ENCODE results near the gene ACTR5. TPM values are rescaled to one million over a fixed set of nuclear protein-coding genes. Genes with fewer than 3 reads are reported as not detected.

The ACTR5 gene
- total RNA-seq, 1 donor from 2014 or later, result 10.1 TPM

- H3K27ac Mint-ChIP-seq (ENCODE audit: unreplicated experiment), result no peak overlapping the region
- no peaks in the 10 kb centered on the region for H3K9me3 Mint-ChIP-seq (ENCODE audit: unreplicated experiment)
- peaks cover 8% of the 10 kb centered on the region for H3K36me3 Mint-ChIP-seq (ENCODE audit: unreplicated experiment)
- no peak for DNase-seq
- H3K4me3 Mint-ChIP-seq (ENCODE audit: unreplicated experiment), result no peak overlapping the region
- peaks cover 26% of the 10 kb centered on the region for H3K4me1 Mint-ChIP-seq (ENCODE audit: low read depth, unreplicated experiment)
- TF ChIP-seq CTCF (IDR thresholded peaks at IDR 0.05; ENCODE audit: partially characterized antibody, unreplicated experiment), result no peak
- peaks cover 3% of the 10 kb centered on the region for H3K27me3 Mint-ChIP-seq (ENCODE audit: unreplicated experiment)
Observed at GRCh38 chr20:38754924-38755323, 6.7 kb downstream of the ACTR5 start.

DNA sequence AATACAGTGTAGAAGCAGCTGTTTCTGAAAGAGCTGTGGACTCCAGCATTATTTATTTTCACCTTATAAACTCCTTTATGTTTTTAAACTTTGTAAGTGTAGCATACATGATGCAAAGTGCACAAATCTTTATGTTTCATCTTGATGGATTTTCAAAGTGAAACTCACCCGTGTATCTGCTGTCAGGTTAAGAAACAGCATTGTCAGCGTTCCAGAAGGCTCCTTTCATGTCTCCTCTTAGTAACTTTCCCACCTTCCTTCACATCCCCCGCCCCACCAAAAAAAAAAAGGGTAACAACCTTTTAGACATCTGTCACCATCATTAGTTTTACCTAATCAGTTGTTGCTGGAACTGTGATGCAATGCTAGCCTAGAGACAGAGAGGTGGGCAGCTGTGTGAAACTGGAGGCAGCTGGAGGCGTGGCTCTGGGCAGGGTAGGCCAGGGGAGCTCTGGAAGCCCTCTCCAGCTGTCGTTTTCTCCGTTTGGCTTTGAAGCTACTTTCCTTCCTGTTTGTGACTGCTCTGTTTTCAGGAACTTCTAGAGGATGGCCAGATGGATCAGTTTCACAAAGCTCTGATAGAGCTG is 7.2 kb downstream of the ACTR5 start:
- peaks cover 3% of the 10 kb centered on the region for H3K27me3 Mint-ChIP-seq (ENCODE audit: unreplicated experiment)
- no peak for TF ChIP-seq CTCF (IDR thresholded peaks at IDR 0.05; ENCODE audit: partially characterized antibody, unreplicated experiment)
- no peaks in the 10 kb centered on the region for H3K9me3 Mint-ChIP-seq (ENCODE audit: unreplicated experiment)
- peak; percentile 41 for DNase-seq
- peaks cover 26% of the 10 kb centered on the region for H3K4me1 Mint-ChIP-seq (ENCODE audit: low read depth, unreplicated experiment)
- H3K27ac Mint-ChIP-seq (ENCODE audit: unreplicated experiment), result peak overlapping the region; percentile 19
- H3K4me3 Mint-ChIP-seq (ENCODE audit: unreplicated experiment), result peak overlapping the region; percentile 34
- H3K36me3 Mint-ChIP-seq (ENCODE audit: unreplicated experiment), result peaks cover 13% of the 10 kb centered on the region

DNA sequence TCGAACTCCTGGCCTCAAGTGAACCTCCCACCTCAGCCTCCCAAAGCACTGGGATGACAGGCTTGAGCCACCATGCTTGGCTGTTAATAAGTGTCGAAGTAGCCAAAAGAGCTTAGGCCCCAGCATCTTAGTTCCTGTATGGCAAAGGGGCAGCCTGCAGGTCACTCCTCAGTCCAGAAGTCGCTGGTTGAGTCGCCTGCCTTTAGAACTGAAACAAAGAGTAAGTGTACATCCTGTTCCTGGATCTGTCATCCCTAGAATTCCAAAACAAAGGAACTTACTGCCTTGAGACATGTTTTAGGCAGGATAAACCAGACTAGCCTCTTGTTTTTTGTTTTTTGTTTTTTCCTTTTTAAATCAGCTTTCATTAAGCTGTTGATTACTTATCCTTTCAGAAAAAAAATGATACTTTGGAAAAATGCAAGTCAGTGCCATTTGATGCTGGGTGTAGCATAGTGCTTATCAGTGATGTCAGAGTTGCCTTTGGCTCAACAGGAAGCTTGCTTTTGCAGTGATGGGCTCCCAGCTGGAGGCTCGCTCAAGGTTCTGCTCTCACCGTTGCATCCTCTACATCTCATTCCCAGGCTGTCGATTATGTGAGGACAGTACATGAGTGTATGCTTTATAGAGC is 9.0 kb downstream of the ACTR5 start:
- Mint-ChIP-seq H3K36me3 (ENCODE audit: unreplicated experiment) (peaks cover 20% of the 10 kb centered on the region), H3K4me3 (ENCODE audit: unreplicated experiment) (no peak overlapping the region), H3K4me1 (ENCODE audit: low read depth, unreplicated experiment) (peaks cover 16% of the 10 kb centered on the region), H3K27ac (ENCODE audit: unreplicated experiment) (no peak overlapping the region), H3K27me3 (ENCODE audit: unreplicated experiment) (peaks cover 3% of the 10 kb centered on the region), H3K9me3 (ENCODE audit: unreplicated experiment) (no peaks in the 10 kb centered on the region)
- no peak for DNase-seq
- TF ChIP-seq CTCF (IDR thresholded peaks at IDR 0.05; ENCODE audit: partially characterized antibody, unreplicated experiment), result no peak

DNA sequence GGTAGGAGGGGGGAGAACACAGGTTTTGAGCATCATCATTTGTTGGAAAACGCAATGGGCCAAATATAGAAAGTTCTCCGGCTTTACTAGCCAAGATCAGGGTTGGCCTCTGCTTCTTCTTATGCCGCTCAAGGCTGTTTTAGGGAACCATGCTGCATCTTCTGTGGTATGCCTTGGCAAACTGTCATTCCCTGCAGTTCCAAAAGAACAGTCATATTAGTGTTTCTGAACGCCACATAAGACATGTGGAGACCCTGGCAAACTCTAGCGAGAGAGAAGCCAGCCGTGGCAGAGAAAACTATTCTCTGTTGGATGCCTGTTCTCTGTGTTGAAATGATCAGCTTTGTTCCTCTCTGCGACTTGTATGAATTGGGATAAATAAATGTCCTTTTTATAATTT is 10.8 kb downstream of the ACTR5 start:
- Mint-ChIP-seq H3K4me1 (ENCODE audit: low read depth, unreplicated experiment) (peaks cover 11% of the 10 kb centered on the region), H3K36me3 (ENCODE audit: unreplicated experiment) (peaks cover 20% of the 10 kb centered on the region), H3K9me3 (ENCODE audit: unreplicated experiment) (no peaks in the 10 kb centered on the region), H3K4me3 (ENCODE audit: unreplicated experiment) (no peak overlapping the region), H3K27me3 (ENCODE audit: unreplicated experiment) (peaks cover 6% of the 10 kb centered on the region), H3K27ac (ENCODE audit: unreplicated experiment) (no peak overlapping the region)
- no peak for DNase-seq
- TF ChIP-seq CTCF (IDR thresholded peaks at IDR 0.05; ENCODE audit: partially characterized antibody, unreplicated experiment), result no peak

- H3K27me3 Mint-ChIP-seq (ENCODE audit: unreplicated experiment), result peaks cover 3% of the 10 kb centered on the region
- DNase-seq, result no peak
- no peak overlapping the region for H3K4me3 Mint-ChIP-seq (ENCODE audit: unreplicated experiment)
- H3K4me1 Mint-ChIP-seq (ENCODE audit: low read depth, unreplicated experiment), result peaks cover under 1% of the 10 kb centered on the region
- no peaks in the 10 kb centered on the region for H3K9me3 Mint-ChIP-seq (ENCODE audit: unreplicated experiment)
- peaks cover 13% of the 10 kb centered on the region for H3K36me3 Mint-ChIP-seq (ENCODE audit: unreplicated experiment)
- no peak overlapping the region for H3K27ac Mint-ChIP-seq (ENCODE audit: unreplicated experiment)
- TF ChIP-seq CTCF (IDR thresholded peaks at IDR 0.05; ENCODE audit: partially characterized antibody, unreplicated experiment), result no peak
Observed at GRCh38 chr20:38760978-38761377, 12.7 kb downstream of the ACTR5 start.
